HepG2 (cell line): ENCODE results near the gene ARHGAP21. TPM values are rescaled to one million over a fixed set of nuclear protein-coding genes. Genes with fewer than 3 reads are reported as not detected.

Experiments
- ATAC-seq: fragments of 200-7000 bp; cut with Tn5 transposase; 3 replicates; pipeline ENCODE4 v1.9.1; 2020; ENCODE audit warnings: mild to moderate bottlenecking, moderate library complexity
- BruUV-seq: library from RNA; stranded (reverse); fragments of 400-500 nt; replicated peaks from 2 replicates; lab custom pipeline; 2021; lab: Mats Ljungman, UMichigan
- CTCF ChIA-PET: fragments of 300-600 bp; formaldehyde crosslinking; extraction: SDS; loops from one replicate; lab custom pipeline; 2021; ENCODE audit warnings: low total read pairs, inconsistent platforms, low intra/inter-chr PET ratio; lab: Yijun Ruan, JAX
- POLR2A ChIA-PET: fragments of 350-600 bp; sonication (Branson Sonifier 250); formaldehyde crosslinking; loops from one replicate; lab custom pipeline; 2020; ENCODE audit warnings: antibody characterized with exemption, inconsistent platforms; lab: Yijun Ruan, JAX
- DNase-seq: peaks from one replicate; pipeline ENCODE4 v3.0.0-alpha.2; 2015; ENCODE audit warnings: low spot score
- FAIRE-seq: peaks from 3 replicates; lab custom pipeline; 2011; peaks lifted over from hg19 to GRCh38; lab: Jason Lieb, UNC
- H2AFZ ChIP-seq: one replicate; pipeline ENCODE4 v1.6.1; 2011; ENCODE audit warnings: low read length, inconsistent platforms
- H3K27ac ChIP-seq: fragments of 300-600 bp; 3 replicates; pipeline ENCODE4 v1.8.0; 2011; ENCODE audit warnings: mixed run types, mild to moderate bottlenecking, mixed read lengths, low read length, inconsistent platforms; ENCODE audit not compliant: insufficient read depth; ENCODE audit errors: extremely low read length
- H3K27me3 ChIP-seq, 2 experiments: fragments of 200-600 bp in 1 of 2; 2 replicates in 1 of 2; 3 replicates in 1 of 2; pipeline versions ENCODE4 v1.6.0 to v1.8.0; 2011; ENCODE audit warnings: low read length in 2 of 2, mild to moderate bottlenecking in 2 of 2, moderate library complexity in 2 of 2, inconsistent platforms in 1 of 2; ENCODE audit not compliant: insufficient read depth in 2 of 2, control insufficient read depth in 1 of 2
- H3K36me3 ChIP-seq, 2 experiments: fragments of 200-600 bp in 1 of 2; replicated peaks in 1 of 2; 2 replicates in 1 of 2; 3 replicates in 1 of 2; pipeline versions ENCODE4 v1.5.1 to v1.8.0; 2011; ENCODE audit warnings: low read length in 2 of 2, inconsistent platforms in 1 of 2; ENCODE audit not compliant: insufficient read depth in 2 of 2, control insufficient read depth in 1 of 2
- H3K4me1 ChIP-seq: 2 replicates; pipeline ENCODE4 v1.5.1; 2012; ENCODE audit warnings: low read length, inconsistent platforms; ENCODE audit not compliant: insufficient read depth
- H3K4me2 ChIP-seq: 2 replicates; pipeline ENCODE4 v1.6.0; 2011; ENCODE audit warnings: low read depth, low read length, inconsistent platforms
- H3K4me3 ChIP-seq, 3 experiments: fragments of 200-600 bp in 1 of 3; sonication (generic), shearing (Covaris generic) in 1 of 3; replicated peaks in 1 of 3; 2 replicates each; pipeline ENCODE4 v1.5.1; 2011 to 2016; ENCODE audit warnings: low read length in 3 of 3, inconsistent platforms in 2 of 3, low read depth in 2 of 3, mild to moderate bottlenecking in 2 of 3, control low read depth in 1 of 3, mixed read lengths in 1 of 3; ENCODE audit not compliant: insufficient read depth in 1 of 3
- H3K79me2 ChIP-seq: one replicate; pipeline ENCODE4 v1.6.1; 2011; ENCODE audit warnings: low read length, inconsistent platforms; ENCODE audit not compliant: insufficient read depth
- H3K9ac ChIP-seq: 2 replicates; pipeline ENCODE4 v1.6.0; 2011; ENCODE audit warnings: mild to moderate bottlenecking, low read depth, low read length, inconsistent platforms; ENCODE audit not compliant: insufficient read depth
- H3K9me3 ChIP-seq: 2 replicates; pipeline ENCODE4 v1.5.1; 2012; ENCODE audit warnings: mild to moderate bottlenecking, low read length
- H4K20me1 ChIP-seq: 2 replicates; pipeline ENCODE4 v1.6.0; 2011; ENCODE audit warnings: inconsistent platforms, mild to moderate bottlenecking, low read length, moderate library complexity; ENCODE audit not compliant: insufficient read depth
- CCDC6 ChIP-seq: sonication (generic); formaldehyde crosslinking; IDR thresholded peaks from 2 replicates; pipeline ENCODE4 v1.8.1; 2022; ENCODE audit warnings: mild to moderate bottlenecking, missing genetic modification reagents, moderate library complexity
- HNRNPUL1 ChIP-seq: fragments of 200-400 bp; formaldehyde crosslinking; IDR thresholded peaks from 2 replicates; pipeline ENCODE4 v1.6.1; 2017; ENCODE audit warnings: low read depth, mild to moderate bottlenecking, low read length, moderate library complexity
- TP53 ChIP-seq: sonication (generic); formaldehyde crosslinking; conservative IDR thresholded peaks from 2 replicates; pipeline ENCODE4 v1.4.0; 2020; ENCODE audit warnings: missing genetic modification reagents
- WIZ ChIP-seq: sonication (generic); formaldehyde crosslinking; IDR thresholded peaks from 2 replicates; pipeline ENCODE4 v1.5.1; 2020; ENCODE audit warnings: mild to moderate bottlenecking, missing genetic modification reagents
- ZBTB10 ChIP-seq: sonication (generic); formaldehyde crosslinking; IDR thresholded peaks from 2 replicates; pipeline ENCODE4 v1.4.0; 2020; ENCODE audit warnings: missing genetic modification reagents, borderline replicate concordance
- ZNF383 ChIP-seq: sonication (generic); formaldehyde crosslinking; IDR thresholded peaks from 2 replicates; pipeline ENCODE4 v1.4.0; 2020; ENCODE audit warnings: missing genetic modification reagents, mild to moderate bottlenecking, borderline replicate concordance
- ZNF496 ChIP-seq: sonication (generic); formaldehyde crosslinking; IDR thresholded peaks from 2 replicates; pipeline ENCODE4 v1.8.1; 2023; ENCODE audit warnings: mild to moderate bottlenecking, moderate library complexity, missing genetic modification reagents; ENCODE audit not compliant: insufficient replicate concordance
- ZNF652 ChIP-seq: IDR thresholded peaks from 2 replicates; pipeline ENCODE4 v1.6.1; 2016; ENCODE audit warnings: low read depth, borderline replicate concordance
- ZNF747 ChIP-seq: sonication (generic); formaldehyde crosslinking; IDR thresholded peaks from 2 replicates; pipeline ENCODE4 v1.8.1; 2023; ENCODE audit warnings: missing genetic modification reagents, mild to moderate bottlenecking, borderline replicate concordance
- WGBS: methylation state at CpG from one replicate; pipeline ENCODE4 v1.1.6; 2017; ENCODE audit warnings: low lambda C conversion rate; 5-methylcytosine and 5-hydroxymethylcytosine counted together
- in situ Hi-C: cut with HindIII; loops from 2 replicates; pipeline ENCODE4 v1.10.0; 2017; ENCODE audit warnings: low pct_unique_long_range_greater_than_20kb; ENCODE audit not compliant: extremely low pct_ligation_motif_present
- intact Hi-C: fragments of 100-400 bp; cut with micrococcal nuclease; formaldehyde crosslinking; loops from one replicate; pipeline ENCODE4 v1.10.0; 2022; ENCODE audit not compliant: unreplicated experiment
- polyA plus RNA-seq, 8 experiments: library from polyadenylated mRNA; depleted of rRNA in 3 of 8; stranded (reverse) in 7 of 8; unstranded in 1 of 8; fragments of >200 nt; fragmentation: Illumina TruSeq in 4 of 8; extraction: Trizol in 4 of 8; gene quantifications; 2 replicates each; pipeline versions ENCODE4 v1.2.1 to v1.2.3, GENCODE V29; 2011 to 2016; ENCODE audit warnings: low read depth in 4 of 8, missing spikeins in 1 of 8, mixed read lengths in 1 of 8; ENCODE audit not compliant: insufficient read depth in 1 of 8
- total RNA-seq, 5 experiments: library from RNA; depleted of rRNA; stranded (reverse); fragments of >200 nt; fragmentation: Illumina TruSeq; extraction: Trizol; gene quantifications; 2 replicates each; pipeline ENCODE4 v1.2.3, GENCODE V29; 2016; ENCODE audit warnings: low read depth in 1 of 5
- TF ChIP-seq, protein P1 (sequence below): sonication (generic); formaldehyde crosslinking; IDR thresholded peaks from 2 replicates; pipeline ENCODE4 v1.4.0; 2020; ENCODE audit warnings: missing genetic modification reagents, borderline replicate concordance
- TF ChIP-seq, protein P2 (sequence below): sonication (generic); formaldehyde crosslinking; IDR thresholded peaks from 2 replicates; pipeline ENCODE4 v1.9.0; 2021; ENCODE audit warnings: missing genetic modification reagents, borderline replicate concordance

ARHGAP21 gene
- total and polyA plus RNA-seq, 2 of the 13 experiments (the other 11 are each of a cell fraction or from before 2014, with no cell fraction given): 23.9 to 26.6 TPM

GRCh38 chr10:24618401-24618800 is 105.3 kb downstream of the ARHGAP21 start:
- intact Hi-C loops (no loop called here), in situ Hi-C loops (loop anchor here (10.0 kb wide), 1 partner anchor 606 kb away; no protein-coding TSS in a partner anchor)
- Histone ChIP-seq H3K4me3 (no peak overlapping the region), H3K9ac (no peak overlapping the region), H3K27ac (no peak overlapping the region), H3K4me2 (no peak overlapping the region), H2AFZ (no peak overlapping the region), H4K20me1 (no peaks in the 10 kb centered on the region), H3K79me2 (no peaks in the 10 kb centered on the region), H3K4me1 (no peaks in the 10 kb centered on the region), H3K36me3 (peaks cover 4 to 20% of the 10 kb centered on the region in 2 experiments; a peak in 3 of 5 replicates), H3K27me3 (no peaks in the 10 kb centered on the region), H3K9me3 (no peaks in the 10 kb centered on the region)
- ChIA-PET CTCF (interaction anchor here (0.6 to 1.7 kb wide), 2 partner anchors 462 to 608 kb away, joined by 3 to 13 read pairs; no protein-coding TSS in a partner anchor), POLR2A (no interaction called here)
- WGBS: 97% methylated on average over 5 of the region's 5 CpGs
- ATAC-seq (no peak), DNase-seq (no peak), FAIRE-seq (no peak)
- no TSS peak for BruUV-seq
- TF ChIP-seq, protein P1, sequence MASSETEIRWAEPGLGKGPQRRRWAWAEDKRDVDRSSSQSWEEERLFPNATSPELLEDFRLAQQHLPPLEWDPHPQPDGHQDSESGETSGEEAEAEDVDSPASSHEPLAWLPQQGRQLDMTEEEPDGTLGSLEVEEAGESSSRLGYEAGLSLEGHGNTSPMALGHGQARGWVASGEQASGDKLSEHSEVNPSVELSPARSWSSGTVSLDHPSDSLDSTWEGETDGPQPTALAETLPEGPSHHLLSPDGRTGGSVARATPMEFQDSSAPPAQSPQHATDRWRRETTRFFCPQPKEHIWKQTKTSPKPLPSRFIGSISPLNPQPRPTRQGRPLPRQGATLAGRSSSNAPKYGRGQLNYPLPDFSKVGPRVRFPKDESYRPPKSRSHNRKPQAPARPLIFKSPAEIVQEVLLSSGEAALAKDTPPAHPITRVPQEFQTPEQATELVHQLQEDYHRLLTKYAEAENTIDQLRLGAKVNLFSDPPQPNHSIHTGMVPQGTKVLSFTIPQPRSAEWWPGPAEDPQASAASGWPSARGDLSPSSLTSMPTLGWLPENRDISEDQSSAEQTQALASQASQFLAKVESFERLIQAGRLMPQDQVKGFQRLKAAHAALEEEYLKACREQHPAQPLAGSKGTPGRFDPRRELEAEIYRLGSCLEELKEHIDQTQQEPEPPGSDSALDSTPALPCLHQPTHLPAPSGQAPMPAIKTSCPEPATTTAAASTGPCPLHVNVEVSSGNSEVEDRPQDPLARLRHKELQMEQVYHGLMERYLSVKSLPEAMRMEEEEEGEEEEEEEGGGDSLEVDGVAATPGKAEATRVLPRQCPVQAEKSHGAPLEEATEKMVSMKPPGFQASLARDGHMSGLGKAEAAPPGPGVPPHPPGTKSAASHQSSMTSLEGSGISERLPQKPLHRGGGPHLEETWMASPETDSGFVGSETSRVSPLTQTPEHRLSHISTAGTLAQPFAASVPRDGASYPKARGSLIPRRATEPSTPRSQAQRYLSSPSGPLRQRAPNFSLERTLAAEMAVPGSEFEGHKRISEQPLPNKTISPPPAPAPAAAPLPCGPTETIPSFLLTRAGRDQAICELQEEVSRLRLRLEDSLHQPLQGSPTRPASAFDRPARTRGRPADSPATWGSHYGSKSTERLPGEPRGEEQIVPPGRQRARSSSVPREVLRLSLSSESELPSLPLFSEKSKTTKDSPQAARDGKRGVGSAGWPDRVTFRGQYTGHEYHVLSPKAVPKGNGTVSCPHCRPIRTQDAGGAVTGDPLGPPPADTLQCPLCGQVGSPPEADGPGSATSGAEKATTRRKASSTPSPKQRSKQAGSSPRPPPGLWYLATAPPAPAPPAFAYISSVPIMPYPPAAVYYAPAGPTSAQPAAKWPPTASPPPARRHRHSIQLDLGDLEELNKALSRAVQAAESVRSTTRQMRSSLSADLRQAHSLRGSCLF (CRISPR knock-in tag): no peak
- no peak for TF ChIP-seq TP53 (CRISPR knock-in tag)
- TF ChIP-seq CCDC6 (CRISPR knock-in tag): no peak
- no peak for TF ChIP-seq ZNF747 (CRISPR knock-in tag)
- no peak for TF ChIP-seq WIZ
- TF ChIP-seq ZNF496: no peak
- no peak for TF ChIP-seq ZNF383
- TF ChIP-seq, protein P2, sequence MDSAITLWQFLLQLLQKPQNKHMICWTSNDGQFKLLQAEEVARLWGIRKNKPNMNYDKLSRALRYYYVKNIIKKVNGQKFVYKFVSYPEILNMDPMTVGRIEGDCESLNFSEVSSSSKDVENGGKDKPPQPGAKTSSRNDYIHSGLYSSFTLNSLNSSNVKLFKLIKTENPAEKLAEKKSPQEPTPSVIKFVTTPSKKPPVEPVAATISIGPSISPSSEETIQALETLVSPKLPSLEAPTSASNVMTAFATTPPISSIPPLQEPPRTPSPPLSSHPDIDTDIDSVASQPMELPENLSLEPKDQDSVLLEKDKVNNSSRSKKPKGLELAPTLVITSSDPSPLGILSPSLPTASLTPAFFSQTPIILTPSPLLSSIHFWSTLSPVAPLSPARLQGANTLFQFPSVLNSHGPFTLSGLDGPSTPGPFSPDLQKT: no peak
- no peak for TF ChIP-seq HNRNPUL1
- TF ChIP-seq ZBTB10 (CRISPR knock-in tag): no peak
- no peak for TF ChIP-seq ZNF652 (CRISPR knock-in tag)
